Measurements from ENCODE around the gene FLT1. TPM values are rescaled to one million over a fixed set of nuclear protein-coding genes. Genes with fewer than 3 reads are reported as not detected.

Gene FLT1
- total RNA-seq, 1 donor from 2014 or later = 46.0 TPM

DNA sequence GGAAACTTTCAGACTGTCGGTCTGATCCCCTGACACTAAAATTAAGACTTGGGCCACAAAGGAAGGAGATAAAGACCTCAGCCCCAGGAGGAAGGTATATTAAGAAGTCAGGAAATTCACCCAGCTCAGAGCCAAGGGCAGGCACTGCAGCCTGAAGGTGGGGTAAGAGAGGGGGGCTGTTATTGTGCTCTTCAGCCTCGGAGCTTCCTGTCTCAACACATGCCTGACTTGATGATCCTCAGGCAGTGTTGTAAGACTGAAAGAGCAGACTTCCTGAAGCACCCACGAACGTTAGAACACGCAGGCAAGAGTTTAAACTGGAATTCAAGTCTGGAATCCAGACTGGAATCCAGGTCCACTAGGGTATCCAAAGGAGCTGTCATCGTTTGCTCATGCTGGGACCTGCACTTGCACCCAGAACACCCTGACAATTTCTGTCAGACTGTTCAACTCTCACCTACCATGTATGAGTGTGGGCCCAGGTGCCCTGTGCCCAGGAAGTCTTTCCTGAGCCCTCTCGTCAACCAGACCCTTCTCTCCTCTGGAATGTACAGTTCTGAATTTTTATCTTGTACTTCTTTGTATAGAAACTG, 10.7 kb upstream of the FLT1 start:
- no peak for DNase-seq (ENCODE audit: low spot score in 2 of 2)
- H3K4me3 ChIP-seq = no peak overlapping the region
- H3K9me3 ChIP-seq = no peaks in the 10 kb centered on the region
- no peaks in the 10 kb centered on the region for H3K27me3 ChIP-seq
- TF ChIP-seq, protein P1, sequence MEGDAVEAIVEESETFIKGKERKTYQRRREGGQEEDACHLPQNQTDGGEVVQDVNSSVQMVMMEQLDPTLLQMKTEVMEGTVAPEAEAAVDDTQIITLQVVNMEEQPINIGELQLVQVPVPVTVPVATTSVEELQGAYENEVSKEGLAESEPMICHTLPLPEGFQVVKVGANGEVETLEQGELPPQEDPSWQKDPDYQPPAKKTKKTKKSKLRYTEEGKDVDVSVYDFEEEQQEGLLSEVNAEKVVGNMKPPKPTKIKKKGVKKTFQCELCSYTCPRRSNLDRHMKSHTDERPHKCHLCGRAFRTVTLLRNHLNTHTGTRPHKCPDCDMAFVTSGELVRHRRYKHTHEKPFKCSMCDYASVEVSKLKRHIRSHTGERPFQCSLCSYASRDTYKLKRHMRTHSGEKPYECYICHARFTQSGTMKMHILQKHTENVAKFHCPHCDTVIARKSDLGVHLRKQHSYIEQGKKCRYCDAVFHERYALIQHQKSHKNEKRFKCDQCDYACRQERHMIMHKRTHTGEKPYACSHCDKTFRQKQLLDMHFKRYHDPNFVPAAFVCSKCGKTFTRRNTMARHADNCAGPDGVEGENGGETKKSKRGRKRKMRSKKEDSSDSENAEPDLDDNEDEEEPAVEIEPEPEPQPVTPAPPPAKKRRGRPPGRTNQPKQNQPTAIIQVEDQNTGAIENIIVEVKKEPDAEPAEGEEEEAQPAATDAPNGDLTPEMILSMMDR (IDR thresholded peaks at IDR 0.05) = no peak
- H3K36me3 ChIP-seq = no peaks in the 10 kb centered on the region
- intact Hi-C loops (cut with DNase I) = no loop called here
- no peaks in the 10 kb centered on the region for H3K4me1 ChIP-seq
- no peak overlapping the region for H3K27ac ChIP-seq

DNA sequence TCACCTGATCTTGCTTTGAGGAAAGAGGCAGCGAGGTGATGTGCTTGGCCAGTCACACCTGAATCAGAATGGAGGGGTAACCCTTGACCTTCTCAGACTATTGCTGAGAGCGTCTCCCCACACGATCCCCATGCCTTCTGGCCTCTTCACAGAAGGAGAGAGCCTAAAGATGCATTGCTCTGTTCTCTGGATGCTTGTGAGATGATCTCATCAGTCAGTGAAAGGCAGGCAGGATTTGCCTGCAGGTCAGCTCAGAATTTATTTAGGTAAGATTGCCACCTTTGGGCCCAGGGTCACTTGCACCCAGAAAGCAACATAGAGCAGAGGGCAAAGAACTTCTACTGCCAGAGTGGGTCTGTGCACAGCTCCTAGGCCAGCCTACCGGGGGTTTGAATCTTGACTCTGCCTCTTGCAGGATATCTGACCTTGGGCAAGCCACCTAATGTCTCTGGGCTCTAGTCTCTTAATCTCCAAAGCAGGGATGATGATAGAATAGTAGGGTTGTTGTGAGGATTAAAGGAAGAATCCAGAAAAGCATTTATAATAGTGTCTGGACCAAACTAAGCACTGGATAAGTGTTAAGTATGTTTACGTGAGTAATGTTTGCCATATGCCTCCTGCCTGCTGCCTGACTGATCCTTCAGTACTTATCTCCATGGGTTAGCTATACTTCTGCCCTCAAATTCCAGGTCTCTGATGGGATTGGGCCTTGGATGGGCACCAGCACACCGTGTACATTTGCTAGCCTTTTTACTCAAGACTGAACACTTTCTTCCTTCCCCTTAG, 8.4 kb upstream of the FLT1 start:
- intact Hi-C loops (cut with DNase I) = no loop called here
- Histone ChIP-seq H3K27ac (no peak overlapping the region), H3K27me3 (no peaks in the 10 kb centered on the region), H3K9me3 (no peaks in the 10 kb centered on the region), H3K4me1 (no peaks in the 10 kb centered on the region), H3K36me3 (no peaks in the 10 kb centered on the region), H3K4me3 (no peak overlapping the region)
- DNase-seq (ENCODE audit: low spot score in 2 of 2) = no peak
- TF ChIP-seq, protein P1 (IDR thresholded peaks at IDR 0.05) = no peak

DNA sequence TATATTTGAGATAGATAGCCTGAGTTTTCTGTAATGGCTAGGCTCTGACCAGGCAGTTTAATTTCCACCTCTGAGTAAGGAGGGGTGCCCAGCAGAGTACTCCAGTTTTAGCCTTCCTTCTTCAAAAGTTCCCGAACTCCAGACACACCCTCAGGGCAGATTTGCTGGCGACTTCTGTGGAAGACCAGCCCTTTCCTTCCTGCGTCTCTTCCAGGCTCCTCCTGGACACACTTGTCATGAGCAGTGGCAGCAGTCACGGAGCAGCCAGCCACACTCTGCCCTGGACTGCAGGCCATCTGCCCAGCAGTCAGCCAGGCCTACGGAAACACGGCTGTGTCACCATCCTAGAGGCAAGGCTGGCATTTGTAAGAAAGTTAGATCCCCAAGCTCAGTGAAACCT, 6.6 kb upstream of the FLT1 start:
- H3K4me1 ChIP-seq = no peaks in the 10 kb centered on the region
- intact Hi-C loops (cut with DNase I) = no loop called here
- no peaks in the 10 kb centered on the region for H3K9me3 ChIP-seq
- TF ChIP-seq, protein P1 (IDR thresholded peaks at IDR 0.05) = no peak
- no peak for DNase-seq (ENCODE audit: low spot score in 2 of 2)
- no peaks in the 10 kb centered on the region for H3K36me3 ChIP-seq
- H3K4me3 ChIP-seq = no peak overlapping the region
- no peak overlapping the region for H3K27ac ChIP-seq
- H3K27me3 ChIP-seq = no peaks in the 10 kb centered on the region

DNA sequence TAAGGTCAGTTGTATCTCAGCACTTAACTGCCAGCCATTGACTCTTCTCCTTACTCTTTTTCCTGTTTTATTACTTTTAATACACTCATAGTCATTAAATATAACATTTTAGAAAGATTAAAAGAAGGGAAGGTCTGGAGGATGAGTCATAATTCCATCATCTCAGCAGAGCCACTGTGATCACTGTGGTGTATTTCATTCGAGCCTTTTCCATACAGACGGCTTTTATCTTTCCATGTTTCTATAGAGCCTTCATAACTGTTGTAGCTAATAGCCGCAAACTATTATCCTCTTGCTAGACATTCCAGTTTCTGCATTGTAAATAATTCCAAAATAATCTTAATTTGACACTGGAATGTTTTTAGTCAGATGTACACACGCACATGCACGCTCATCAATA, 4.7 kb upstream of the FLT1 start:
- Histone ChIP-seq H3K9me3 (no peaks in the 10 kb centered on the region), H3K27me3 (no peaks in the 10 kb centered on the region)
- intact Hi-C loops (cut with DNase I) = no loop called here

DNA sequence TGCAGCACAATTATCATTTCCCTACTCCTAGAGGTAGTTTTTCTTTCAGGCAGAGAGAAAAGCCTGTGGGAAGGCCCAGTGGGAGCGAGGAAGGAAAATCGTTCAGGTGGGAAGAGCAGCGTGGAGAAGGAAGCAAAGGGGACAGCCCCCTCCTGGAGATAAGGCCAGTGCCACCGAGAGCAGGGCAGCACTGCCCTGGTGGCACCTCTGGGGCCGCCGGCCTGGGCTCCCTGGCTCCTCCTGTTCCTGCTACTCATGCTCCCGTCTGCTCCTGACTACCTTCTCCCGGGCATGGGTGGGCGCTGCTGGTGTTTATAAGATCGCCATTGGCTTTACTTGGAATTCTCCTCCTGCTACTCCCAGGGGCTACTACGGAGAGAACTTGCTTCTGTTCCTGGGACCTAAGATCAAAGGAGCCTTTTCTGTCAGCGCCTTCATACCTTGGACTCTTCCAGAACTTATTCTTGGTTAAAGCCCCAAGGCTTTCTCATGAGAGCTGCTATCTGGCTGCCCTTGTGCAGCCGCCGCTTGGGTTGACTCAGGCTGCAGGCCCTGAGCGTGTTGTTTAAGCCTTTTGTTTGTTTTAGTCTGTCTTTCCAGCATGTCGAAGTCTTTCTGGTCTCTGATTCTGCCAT, 3.7 kb upstream of the FLT1 start:
- DNase-seq (ENCODE audit: low spot score in 2 of 2) = no peak
- H3K4me1 ChIP-seq = peaks cover 11 to 15% of the 10 kb centered on the region in 2 donors
- H3K4me3 ChIP-seq = no peak overlapping the region
- intact Hi-C loops (cut with DNase I) = no loop called here
- no peak overlapping the region for H3K27ac ChIP-seq
- H3K36me3 ChIP-seq = no peaks in the 10 kb centered on the region
- no peaks in the 10 kb centered on the region for H3K27me3 ChIP-seq
- no peaks in the 10 kb centered on the region for H3K9me3 ChIP-seq
- TF ChIP-seq, protein P1 (IDR thresholded peaks at IDR 0.05) = no peak

More for the DNA sequence above, 4.7 kb upstream of the FLT1 start:
- no peak overlapping the region for H3K27ac ChIP-seq
- TF ChIP-seq, protein P1 (IDR thresholded peaks at IDR 0.05) = no peak
- H3K4me3 ChIP-seq = no peak overlapping the region
- DNase-seq (ENCODE audit: low spot score in 2 of 2) = no peak
- H3K4me1 ChIP-seq = peaks cover 3 to 5% of the 10 kb centered on the region in 2 donors
- H3K36me3 ChIP-seq = no peaks in the 10 kb centered on the region

Measured in ascending aorta (tissue), 2 donors.